ENCODE data around the gene CEP170B.

DNA sequence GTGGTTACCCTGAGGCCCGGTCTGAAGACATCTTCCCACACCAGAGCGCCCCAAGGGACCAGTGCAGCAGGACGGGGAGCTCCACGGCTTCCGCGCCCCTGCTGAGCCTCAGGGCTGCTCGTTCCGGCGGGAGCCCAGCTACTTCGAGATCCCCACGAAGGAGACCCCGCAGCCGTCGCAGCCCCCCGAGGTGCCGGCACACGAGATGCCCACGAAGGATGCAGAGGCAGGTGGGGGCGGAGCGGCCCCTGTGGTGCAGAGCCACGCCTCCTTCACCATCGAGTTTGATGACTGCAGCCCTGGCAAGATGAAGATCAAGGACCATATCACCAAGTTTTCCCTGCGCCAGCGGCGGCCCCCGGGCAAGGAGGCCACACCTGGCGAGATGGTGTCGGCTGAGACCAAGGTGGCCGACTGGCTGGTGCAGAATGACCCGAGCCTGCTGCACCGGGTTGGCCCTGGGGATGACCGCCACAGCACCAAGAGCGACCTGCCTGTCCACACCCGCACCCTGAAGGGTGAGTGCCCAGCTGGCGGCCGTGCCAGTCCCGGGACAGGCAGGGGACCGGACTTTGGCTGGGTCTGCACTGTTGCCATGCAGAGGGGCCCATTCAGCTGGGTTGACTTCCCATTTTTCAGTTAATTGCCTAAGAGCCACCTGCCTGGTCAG is 18.1 kb downstream of the CEP170B start:
- no peak for TF ChIP-seq POLR2AphosphoS5 (IDR thresholded peaks at IDR 0.05; ENCODE audit: borderline replicate concordance, low read depth, low read length)
- TF ChIP-seq EZH2 (IDR thresholded peaks at IDR 0.05): no peak
- TF ChIP-seq FOXP2 (optimal IDR thresholded peaks at IDR 0.05; ENCODE audit: control extremely low read depth, extremely low read length, insufficient read depth): no peak
